ENCODE results near the gene STEAP2.

The STEAP2 gene

GRCh38 chr7:90194911-90195809 lies 16.4 kb upstream of the STEAP2 start:
- H3K9me3 ChIP-seq (ENCODE audit: insufficient read depth, low read length) = peaks cover 22% of the 10 kb centered on the region; the same call in 1 of the 2 replicates

GRCh38 chr7:90201500-90202195 lies 9.9 kb upstream of the STEAP2 start:
- H2AFZ ChIP-seq (ENCODE audit: low read depth, low read length, severe bottlenecking) = no peak overlapping the region
- H3K27me3 ChIP-seq (ENCODE audit: low read length) = no peaks in the 10 kb centered on the region
- no peak overlapping the region for H3K4me2 ChIP-seq (ENCODE audit: low read depth, low read length, poor library complexity, severe bottlenecking)
- H4K20me1 ChIP-seq (ENCODE audit: low read depth, low read length) = peaks cover 3% of the 10 kb centered on the region; the same call in 1 of the 2 replicates
- TF ChIP-seq CTCF (IDR thresholded peaks at IDR 0.05; ENCODE audit: insufficient read depth, low read length, poor library complexity, severe bottlenecking) = no peak
- no peak for TF ChIP-seq EZH2phosphoT487 (conservative IDR thresholded peaks at IDR 0.05; ENCODE audit: low read length)
- no peaks in the 10 kb centered on the region for H3K36me3 ChIP-seq (ENCODE audit: low read length)
- H3K27ac ChIP-seq (ENCODE audit: low read depth, low read length) = no peak overlapping the region
- no peaks in the 10 kb centered on the region for H3K9me3 ChIP-seq (ENCODE audit: insufficient read depth, low read length)
- no peaks in the 10 kb centered on the region; the same call in 1 of the 2 replicates for H3F3A ChIP-seq (ENCODE audit: insufficient read depth)
- no peak overlapping the region for H3K9ac ChIP-seq (ENCODE audit: low read length)
- no peak overlapping the region for H3K4me3 ChIP-seq (ENCODE audit: insufficient read depth, low read length, poor library complexity, severe bottlenecking)
- H3K9me2 ChIP-seq (replicated peaks; ENCODE audit: insufficient read depth, low read length) = no peaks in the 10 kb centered on the region
- H3K79me2 ChIP-seq (ENCODE audit: insufficient read depth, low read length) = no peaks in the 10 kb centered on the region

More at GRCh38 chr7:90194911-90195809, 16.4 kb upstream of the STEAP2 start:
- H4K20me1 ChIP-seq (ENCODE audit: low read depth, low read length) = no peaks in the 10 kb centered on the region; the same call in 1 of the 2 replicates
- no peak overlapping the region for H3K27ac ChIP-seq (ENCODE audit: low read depth, low read length)
- no peaks in the 10 kb centered on the region for H3K9me2 ChIP-seq (replicated peaks; ENCODE audit: insufficient read depth, low read length)
- no peaks in the 10 kb centered on the region for H3K27me3 ChIP-seq (ENCODE audit: low read length)
- H2AFZ ChIP-seq (ENCODE audit: low read depth, low read length, severe bottlenecking) = no peak overlapping the region
- no peak for TF ChIP-seq EZH2phosphoT487 (conservative IDR thresholded peaks at IDR 0.05; ENCODE audit: low read length)
- no peak for TF ChIP-seq CTCF (IDR thresholded peaks at IDR 0.05; ENCODE audit: insufficient read depth, low read length, poor library complexity, severe bottlenecking)
- H3K79me2 ChIP-seq (ENCODE audit: insufficient read depth, low read length) = no peaks in the 10 kb centered on the region
- no peak overlapping the region for H3K4me3 ChIP-seq (ENCODE audit: insufficient read depth, low read length, poor library complexity, severe bottlenecking)
- no peak overlapping the region for H3K9ac ChIP-seq (ENCODE audit: low read length)
- H3F3A ChIP-seq (ENCODE audit: insufficient read depth) = no peaks in the 10 kb centered on the region; the same call in 1 of the 2 replicates
- H3K36me3 ChIP-seq (ENCODE audit: low read length) = no peaks in the 10 kb centered on the region
- H3K4me2 ChIP-seq (ENCODE audit: low read depth, low read length, poor library complexity, severe bottlenecking) = no peak overlapping the region

GRCh38 chr7:90207956-90208355 lies 3.6 kb upstream of the STEAP2 start:
- H3K4me2 ChIP-seq (ENCODE audit: low read depth, low read length, poor library complexity, severe bottlenecking) = no peak overlapping the region
- no peaks in the 10 kb centered on the region for H4K20me1 ChIP-seq (ENCODE audit: low read depth, low read length)
- H3F3A ChIP-seq (ENCODE audit: insufficient read depth) = no peaks in the 10 kb centered on the region
- no peak overlapping the region for H2AFZ ChIP-seq (ENCODE audit: low read depth, low read length, severe bottlenecking)
- H3K79me2 ChIP-seq (ENCODE audit: insufficient read depth, low read length) = no peaks in the 10 kb centered on the region
- no peak overlapping the region for H3K9ac ChIP-seq (ENCODE audit: low read length)
- no peaks in the 10 kb centered on the region for H3K27me3 ChIP-seq (ENCODE audit: low read length)
- no peak overlapping the region for H3K4me3 ChIP-seq (ENCODE audit: insufficient read depth, low read length, poor library complexity, severe bottlenecking)
- no peaks in the 10 kb centered on the region for H3K9me2 ChIP-seq (replicated peaks; ENCODE audit: insufficient read depth, low read length)
- no peak overlapping the region for H3K27ac ChIP-seq (ENCODE audit: low read depth, low read length)
- H3K9me3 ChIP-seq (ENCODE audit: insufficient read depth, low read length) = no peaks in the 10 kb centered on the region
- TF ChIP-seq CTCF (IDR thresholded peaks at IDR 0.05; ENCODE audit: insufficient read depth, low read length, poor library complexity, severe bottlenecking) (no peak), EZH2phosphoT487 (conservative IDR thresholded peaks at IDR 0.05; ENCODE audit: low read length) (no peak)
- no peaks in the 10 kb centered on the region for H3K36me3 ChIP-seq (ENCODE audit: low read length)

All from SU-DHL-6 (cell line).